ENCODE results near the gene ITLN2. TPM values are rescaled to one million over a fixed set of nuclear protein-coding genes. Genes with fewer than 3 reads are reported as not detected.
"Not testable (repeated sequence)": the region's sequence is repeated elsewhere in the genome, so short reads cannot be mapped to it uniquely, and the experiment has no call there.

Gene ITLN2
- total and polyA plus RNA-seq, 2 of the 8 experiments (the other 6 are each of a cell fraction or from before 2014, with no cell fraction given), result 4.7 to 6.3 TPM

DNA sequence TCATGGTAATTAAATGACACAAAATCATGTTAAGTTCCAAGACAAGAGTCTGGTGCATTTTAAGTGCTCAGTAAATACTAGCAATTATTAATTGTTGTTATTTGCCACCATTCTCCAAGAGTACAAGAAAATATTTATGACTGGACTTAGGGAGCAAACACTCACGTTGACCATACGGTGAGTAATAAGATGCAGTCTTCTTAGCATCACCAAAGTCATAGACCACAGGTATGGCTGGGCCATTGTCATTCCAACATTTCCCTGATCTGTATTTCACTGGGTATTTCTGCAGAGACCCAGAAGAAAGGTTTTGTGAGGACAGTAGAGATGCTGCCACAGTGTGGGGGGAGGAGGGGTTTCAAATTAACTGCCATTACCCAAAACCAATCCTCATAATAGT is 4.7 kb downstream of the ITLN2 start (continued):
- no peak for TF ChIP-seq RAD21 (IDR thresholded peaks at IDR 0.05 in 1 of 2, conservative IDR thresholded peaks at IDR 0.05 in 1 of 2; ENCODE audit: low read depth in 2 of 2, low read length in 2 of 2)
- TF ChIP-seq BCL11A (IDR thresholded peaks at IDR 0.05; ENCODE audit: low read depth in 2 of 2, low read length in 2 of 2), result no peak
- no peak for TF ChIP-seq SP2 (IDR thresholded peaks at IDR 0.05; ENCODE audit: low read length)
- TF ChIP-seq TAF7 (optimal IDR thresholded peaks at IDR 0.05; ENCODE audit: borderline replicate concordance, low read depth, low read length), result no peak
- no peak for TF ChIP-seq PHF8 (conservative IDR thresholded peaks at IDR 0.05; ENCODE audit: low read depth, low read length)
- TF ChIP-seq NANOG (IDR thresholded peaks at IDR 0.05; ENCODE audit: insufficient read depth, low read depth, low read length, poor library complexity, severe bottlenecking), result no peak

GRCh38 chr1:160949216-160949880 is 5.3 kb downstream of the ITLN2 start:
- H3K56ac ChIP-seq (replicated peaks; ENCODE audit: insufficient read length, low read depth, low read length); H3K79me2 ChIP-seq (ENCODE audit: control insufficient read depth in 1 of 2, insufficient read depth in 2 of 2, low read length in 2 of 2); H3K23ac ChIP-seq (ENCODE audit: insufficient read length); H3K27me3 ChIP-seq (replicated peaks in 1 of 4; ENCODE audit: control insufficient read depth in 3 of 4, extremely low read depth in 1 of 4, insufficient read depth in 3 of 4, low read length in 3 of 4); FAIRE-seq; H3K4me3 ChIP-seq (ENCODE audit: extremely low read depth in 1 of 4, insufficient read depth in 2 of 4, low read depth in 3 of 4, low read length in 4 of 4); POLR2A ChIA-PET (ENCODE audit: partially characterized antibody); H2AK5ac ChIP-seq (ENCODE audit: low read depth, low read length); H2BK120ac ChIP-seq (replicated peaks; ENCODE audit: low read depth, low read length); H2BK20ac ChIP-seq (ENCODE audit: low read length); H3K4me2 ChIP-seq (ENCODE audit: insufficient read depth in 1 of 2, low read depth in 2 of 2, low read length in 2 of 2); H3K4me1 ChIP-seq (replicated peaks in 1 of 4; ENCODE audit: control insufficient read depth in 3 of 4, insufficient read depth in 4 of 4, low read length in 3 of 4); H3K9ac ChIP-seq (replicated peaks in 1 of 4; ENCODE audit: extremely low read depth in 1 of 4, low read depth in 3 of 4, low read length in 3 of 4); H4K5ac ChIP-seq (ENCODE audit: insufficient read length, low read depth, low read length); DNase-seq (ENCODE audit: low read depth in 1 of 2, low spot score in 2 of 2); H2BK12ac ChIP-seq (ENCODE audit: low read depth, low read length); H3K9me3 ChIP-seq (ENCODE audit: insufficient read depth in 2 of 2, low read depth in 1 of 2, low read length in 1 of 2); H3K14ac ChIP-seq (ENCODE audit: insufficient read length); H2AFZ ChIP-seq (ENCODE audit: low read length); H3K18ac ChIP-seq (ENCODE audit: extremely low read depth, low read length); H4K91ac ChIP-seq (replicated peaks; ENCODE audit: insufficient read length, low read length); H3K23me2 ChIP-seq (ENCODE audit: low read depth, low read length); H4K20me1 ChIP-seq (replicated peaks in 1 of 2; ENCODE audit: control insufficient read depth in 1 of 2, insufficient read depth in 2 of 2, low read length in 2 of 2); H2BK15ac ChIP-seq (ENCODE audit: low read length); H3K79me1 ChIP-seq (ENCODE audit: low read depth, low read length); H4K8ac ChIP-seq (ENCODE audit: extremely low read depth, insufficient read depth, low read length); H3K4ac ChIP-seq (replicated peaks; ENCODE audit: insufficient read length, low read depth, low read length); H3K36me3 ChIP-seq (ENCODE audit: control insufficient read depth in 2 of 4, insufficient read depth in 4 of 4, low read length in 3 of 4); H3K27ac ChIP-seq (ENCODE audit: low read depth, low read length); H2BK5ac ChIP-seq (ENCODE audit: low read depth, low read length): not testable (repeated sequence)
- 81% methylated on average over 7 of the region's 7 CpGs; no CpG with 5 or more reads in 1 of the 2 experiments for WGBS, 2 experiments (ENCODE audit: extremely low coverage in 1 of 2, insufficient coverage in 1 of 2, insufficient read length in 1 of 2, insufficient replicate concordance in 2 of 2, low coverage in 1 of 2, low lambda C conversion rate in 2 of 2, missing lambda C conversion rate in 1 of 2)
- CTCF ChIA-PET (ENCODE audit: partially characterized antibody), result interaction anchor here (0.8 to 8.2 kb wide), 4 partner anchors 26 to 269 kb away, joined by 3 to 219 read pairs (median 70); no protein-coding TSS in a partner anchor

Data from H1 (cell line).